ENCODE measurements around the gene GPRIN1.

GPRIN1 gene

DNA sequence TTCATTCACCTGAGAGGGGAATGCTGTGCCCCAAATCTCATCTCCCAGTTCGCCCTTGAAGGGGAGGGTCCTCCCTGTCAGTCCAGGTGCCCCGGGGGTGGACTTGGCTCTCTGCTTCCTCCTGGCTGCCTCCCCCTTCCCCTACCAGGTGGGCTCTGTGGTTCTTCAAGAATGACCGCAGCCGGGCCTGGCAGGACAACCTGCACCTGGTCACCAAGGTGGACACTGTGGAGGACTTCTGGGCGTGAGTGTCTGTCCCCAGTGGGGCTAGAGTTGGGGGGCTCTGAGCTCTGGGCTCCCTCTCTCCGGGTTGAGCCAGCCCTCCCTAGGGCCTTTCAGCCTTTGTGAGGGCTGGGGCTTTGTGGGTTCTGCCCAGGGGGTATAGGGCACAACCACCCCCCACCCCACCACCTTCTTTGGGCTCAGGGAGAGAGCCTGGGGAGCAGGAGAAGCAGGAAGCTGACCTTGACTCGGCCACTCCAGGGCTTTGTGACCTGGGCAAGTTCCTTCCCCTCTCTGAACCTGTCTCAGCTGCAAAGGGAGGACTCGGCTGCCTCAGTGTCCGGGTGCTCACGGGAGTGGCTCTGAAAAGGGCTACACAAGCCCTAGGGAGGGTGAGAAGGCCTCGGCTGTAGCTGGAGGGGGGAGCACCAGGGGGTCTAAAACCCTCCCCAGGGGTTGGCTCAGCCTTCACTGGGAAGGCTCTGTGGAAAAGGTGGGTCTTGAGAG lies 33.7 kb upstream of the GPRIN1 start:
- DNase-seq (ENCODE audit: low read depth, low spot score): no peak

DNA sequence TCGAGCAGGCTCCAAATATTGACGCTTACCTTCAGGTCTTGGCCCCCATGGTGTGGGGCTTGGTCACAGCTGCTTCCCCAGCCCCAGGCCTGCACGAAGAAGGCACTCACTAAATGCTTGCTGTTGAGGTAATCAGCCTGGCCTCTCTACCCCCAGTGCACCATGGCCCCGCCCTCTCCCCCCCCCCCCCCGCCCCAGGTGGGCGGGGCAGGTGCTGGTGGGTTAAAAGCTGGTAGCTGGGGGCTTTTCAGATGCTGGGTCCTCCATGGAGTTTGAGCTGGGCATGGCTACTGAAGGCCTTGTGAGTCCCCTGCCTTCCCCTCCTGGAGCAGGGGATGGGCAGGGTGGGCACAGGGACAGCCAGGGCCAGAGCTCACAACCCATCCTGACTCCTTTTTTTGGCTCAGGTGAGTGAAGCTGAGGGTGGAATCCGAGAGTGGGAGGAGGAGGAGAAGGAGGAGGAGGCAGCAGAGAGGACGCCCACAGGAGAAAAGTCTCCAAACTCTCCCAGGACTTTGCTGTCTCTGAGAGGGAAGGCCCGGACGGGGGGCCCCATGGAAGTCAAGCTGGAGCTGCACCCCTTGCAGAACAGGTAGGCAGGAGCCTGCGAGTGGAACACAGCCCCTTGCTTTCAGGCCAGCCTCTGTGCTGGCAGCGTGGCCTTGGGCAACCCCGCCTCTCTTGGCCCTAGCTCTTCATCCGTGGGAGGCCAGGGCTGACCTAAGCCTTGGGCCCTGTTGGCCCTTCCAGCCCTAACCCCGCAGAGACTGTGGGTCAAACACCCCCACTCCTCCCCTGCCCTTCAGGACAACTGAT lies 32.9 kb upstream of the GPRIN1 start:
- DNase-seq (ENCODE audit: low read depth, low spot score): no peak

DNA sequence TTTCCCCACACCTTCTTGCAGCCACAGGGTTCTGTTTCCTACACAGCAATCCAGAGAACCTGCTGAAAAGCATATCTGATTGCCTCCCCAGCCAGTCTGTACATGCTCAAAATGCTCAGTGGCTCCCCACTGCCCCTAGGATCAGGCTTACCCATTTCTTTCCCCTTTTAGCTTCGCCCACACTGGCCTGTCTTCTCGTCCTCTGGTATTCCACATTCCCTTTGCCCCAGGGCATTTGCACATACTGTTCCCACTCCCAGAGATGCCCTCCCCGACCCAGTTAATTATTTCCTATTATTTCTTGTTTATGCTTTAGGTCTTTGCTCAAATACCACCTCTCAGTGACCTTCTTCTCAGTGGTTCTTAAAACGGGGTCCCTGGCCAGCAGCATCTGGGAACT lies 30.7 kb upstream of the GPRIN1 start:
- DNase-seq (ENCODE audit: low read depth, low spot score): no peak

DNA sequence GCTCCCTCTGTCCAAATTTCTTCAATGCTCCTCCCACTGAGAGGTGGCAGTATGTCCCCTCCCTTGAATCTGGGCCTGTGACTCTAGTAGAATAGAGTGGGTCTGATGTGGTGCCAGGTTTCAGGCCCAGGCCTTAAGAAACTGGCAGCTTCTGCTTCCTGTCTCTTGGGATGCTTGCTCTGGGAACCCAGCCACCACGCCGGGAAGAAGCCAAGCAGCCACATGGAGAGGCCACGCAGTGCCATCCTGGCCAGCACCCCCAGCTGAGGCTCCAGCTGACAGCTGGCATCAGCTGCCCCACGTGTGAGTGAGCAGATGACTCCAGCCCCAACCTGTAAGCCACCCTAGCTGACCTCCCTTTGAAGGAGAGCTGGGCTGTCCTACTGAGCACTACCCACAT lies 30.0 kb upstream of the GPRIN1 start:
- no peak for DNase-seq (ENCODE audit: low read depth, low spot score)

DNA sequence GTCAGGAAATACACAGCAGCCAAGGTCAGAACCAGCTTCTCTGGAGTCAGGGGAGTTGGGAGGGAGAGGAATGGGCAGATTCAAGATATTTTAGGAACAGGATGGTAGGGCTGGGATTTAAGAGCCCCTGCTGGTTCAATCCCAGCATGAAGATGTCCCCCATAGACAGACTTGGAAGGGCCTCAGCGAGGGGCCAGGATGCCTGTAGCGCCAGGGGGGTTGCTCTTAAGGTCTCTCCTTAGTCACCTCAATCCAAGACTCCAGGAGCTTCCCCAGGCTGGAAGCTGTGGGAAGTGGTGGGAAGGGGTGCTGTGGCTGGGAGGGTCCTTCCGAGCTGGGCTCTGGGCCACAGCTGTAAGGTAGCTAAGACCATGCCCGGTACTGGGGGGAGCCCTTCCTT lies 29.3 kb upstream of the GPRIN1 start:
- no peak for DNase-seq (ENCODE audit: low read depth, low spot score)

DNA sequence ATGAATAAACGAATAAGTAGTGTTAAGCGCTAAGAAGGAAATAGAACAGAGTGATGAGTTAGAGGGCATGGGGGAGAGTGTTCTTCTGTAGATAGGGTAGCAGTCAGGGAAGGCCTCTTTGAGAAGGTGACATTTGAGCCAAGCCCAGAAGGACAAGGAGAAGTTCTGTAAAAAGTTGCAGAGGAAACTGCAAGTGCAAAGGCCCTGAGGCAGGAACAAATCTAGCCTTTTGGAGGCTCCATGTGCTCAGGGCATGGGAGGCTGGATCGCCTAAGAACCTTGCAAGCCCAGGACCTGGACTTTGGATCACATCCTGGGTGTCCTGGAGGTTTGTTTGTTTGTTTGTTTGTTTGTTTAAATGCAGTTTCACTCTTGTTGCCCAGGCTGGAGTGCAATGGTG lies 28.5 kb upstream of the GPRIN1 start:
- no peak for DNase-seq (ENCODE audit: low read depth, low spot score)

DNA sequence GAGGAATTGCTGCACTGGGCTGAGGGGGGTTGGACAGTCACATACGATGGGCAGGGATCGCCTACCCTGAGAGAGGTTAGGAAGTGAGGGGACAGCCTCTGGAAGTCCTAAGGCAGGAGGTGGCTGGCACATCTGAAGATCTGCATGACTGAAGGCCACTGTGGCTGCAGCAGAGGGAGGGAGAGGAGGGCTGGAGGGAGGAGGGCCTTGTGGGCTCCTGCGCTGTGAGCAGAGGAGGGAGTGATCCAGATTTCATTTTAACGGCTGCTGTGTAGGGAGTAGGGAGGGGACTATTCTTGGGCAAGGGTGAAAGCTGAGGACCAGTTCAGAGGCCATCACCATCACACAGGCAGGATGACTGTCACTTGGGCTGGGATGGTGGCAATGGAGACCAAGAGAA lies 27.6 kb upstream of the GPRIN1 start:
- DNase-seq (ENCODE audit: low read depth, low spot score): no peak

DNA sequence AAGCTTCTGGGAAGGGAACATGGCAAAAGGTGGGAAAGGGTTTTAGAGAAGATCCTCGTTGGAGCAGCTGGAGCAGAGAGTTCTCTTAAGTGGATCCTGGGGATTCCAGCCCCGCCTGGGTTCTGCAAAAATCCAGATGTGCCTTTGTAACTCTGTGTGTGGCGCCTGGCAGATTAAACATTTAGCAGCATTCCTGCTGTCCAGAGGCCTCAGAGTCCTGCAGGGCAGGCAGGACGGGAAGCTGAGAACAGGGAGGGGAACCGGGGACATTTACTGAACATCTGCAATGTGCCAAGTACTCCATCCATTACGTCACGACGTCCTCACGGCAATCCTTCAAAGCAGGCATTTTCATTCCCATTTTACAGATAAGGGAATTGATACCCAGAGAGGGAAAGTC lies 26.5 kb upstream of the GPRIN1 start:
- DNase-seq (ENCODE audit: low read depth, low spot score): no peak

DNA sequence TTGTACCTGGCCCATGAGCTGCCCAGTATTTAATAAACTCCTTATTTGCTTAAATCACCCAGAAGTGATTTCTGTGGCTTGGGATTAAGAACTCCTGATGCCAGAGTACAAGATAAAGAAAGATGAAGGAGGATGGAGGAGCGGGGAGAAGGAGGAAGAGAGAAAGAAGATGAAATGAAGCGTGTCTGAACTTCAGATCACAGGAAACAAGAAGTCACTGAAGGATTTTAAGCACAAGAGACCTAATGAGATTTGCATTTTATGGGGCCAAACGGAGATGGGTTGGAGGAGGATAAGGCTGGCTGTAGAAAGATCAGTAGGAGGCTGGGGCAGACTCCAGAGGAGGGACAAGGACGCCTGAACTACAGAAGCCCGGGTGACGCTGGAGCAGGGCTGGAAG lies 23.6 kb upstream of the GPRIN1 start:
- no peak for DNase-seq (ENCODE audit: low read depth, low spot score)

DNA sequence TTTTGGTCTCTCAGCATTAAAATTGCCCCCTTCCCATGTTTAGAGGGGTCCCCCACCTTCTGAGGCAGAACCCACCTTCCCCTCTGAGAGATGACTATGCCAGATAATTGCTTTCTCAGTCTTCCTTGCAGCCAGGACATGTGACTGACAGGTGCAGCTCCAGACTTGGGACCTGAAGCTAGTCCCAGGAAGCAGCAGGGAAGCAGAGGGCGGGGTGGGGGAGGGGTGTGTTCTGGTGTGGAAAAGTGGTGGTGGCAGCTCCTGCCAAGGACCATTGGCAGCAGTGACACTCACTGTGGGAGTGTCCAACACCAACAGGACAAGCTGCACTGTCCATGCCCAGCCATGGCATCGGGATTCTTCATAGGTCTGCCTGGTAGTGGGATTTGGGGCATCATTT lies 22.8 kb upstream of the GPRIN1 start:
- DNase-seq (ENCODE audit: low read depth, low spot score): no peak

DNA sequence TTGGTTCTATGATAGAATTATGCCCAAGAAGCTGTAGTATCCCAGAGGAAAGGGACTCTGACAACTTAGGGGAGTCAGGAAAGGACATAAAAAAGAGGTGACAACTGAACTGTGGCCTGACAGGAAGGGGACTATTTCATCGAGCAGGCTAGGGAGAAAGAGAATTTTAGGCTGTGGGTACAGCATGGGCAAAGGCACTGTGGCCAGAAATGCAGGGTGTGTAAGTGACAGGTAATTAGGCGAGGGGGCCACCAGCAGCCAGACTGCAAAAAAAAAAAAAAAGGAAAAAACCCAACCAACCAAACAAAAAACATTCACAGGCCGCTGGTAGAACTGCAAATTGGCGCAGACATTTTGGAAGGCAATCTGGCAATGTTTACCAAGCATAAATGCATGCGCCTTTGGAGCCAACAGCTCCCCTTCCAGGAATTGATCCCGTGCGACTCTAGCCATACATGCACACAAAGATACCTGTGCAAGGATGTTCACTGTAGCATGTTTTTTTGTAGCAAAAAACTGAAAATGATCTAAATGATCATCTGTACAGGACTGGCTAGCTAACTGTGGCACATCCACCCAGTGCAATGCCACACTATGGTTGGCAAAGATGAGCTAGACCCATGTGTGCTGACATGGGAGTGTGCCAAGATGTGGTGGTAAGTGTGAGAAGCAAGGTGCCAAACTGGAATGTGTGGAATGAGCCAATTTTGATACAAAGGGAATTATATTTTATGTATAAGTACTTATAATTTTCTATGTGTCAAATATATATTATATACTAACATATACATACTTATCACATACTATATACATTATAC lies 21.6 kb upstream of the GPRIN1 start:
- no peak for DNase-seq (ENCODE audit: low read depth, low spot score)

DNA sequence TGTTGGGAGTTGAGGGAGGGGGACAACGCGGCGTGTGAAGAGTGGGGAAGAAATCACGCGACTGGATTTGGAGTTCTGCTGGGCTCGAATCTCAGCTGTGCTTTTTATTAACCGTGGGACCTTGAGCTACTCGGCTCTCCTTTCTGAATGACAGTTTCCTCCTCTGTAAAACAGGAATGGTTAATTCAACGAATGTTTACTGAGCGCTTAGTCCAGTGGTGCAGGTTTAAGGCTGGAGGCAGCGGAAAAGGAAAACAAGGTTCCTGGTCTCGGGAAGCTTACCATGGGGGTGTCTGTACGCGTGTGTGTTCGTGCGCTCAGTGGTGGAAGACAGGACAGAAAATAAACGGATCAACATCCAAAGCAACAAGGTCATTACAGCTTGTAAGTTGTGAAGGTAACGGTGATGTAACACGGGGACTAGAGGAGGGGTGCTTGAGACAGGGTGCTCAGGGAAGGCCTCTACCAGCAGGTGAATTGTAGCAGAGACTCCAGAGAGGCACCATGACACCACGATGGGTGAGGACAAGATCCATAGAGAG lies 20.8 kb upstream of the GPRIN1 start:
- DNase-seq (ENCODE audit: low read depth, low spot score): no peak

DNA sequence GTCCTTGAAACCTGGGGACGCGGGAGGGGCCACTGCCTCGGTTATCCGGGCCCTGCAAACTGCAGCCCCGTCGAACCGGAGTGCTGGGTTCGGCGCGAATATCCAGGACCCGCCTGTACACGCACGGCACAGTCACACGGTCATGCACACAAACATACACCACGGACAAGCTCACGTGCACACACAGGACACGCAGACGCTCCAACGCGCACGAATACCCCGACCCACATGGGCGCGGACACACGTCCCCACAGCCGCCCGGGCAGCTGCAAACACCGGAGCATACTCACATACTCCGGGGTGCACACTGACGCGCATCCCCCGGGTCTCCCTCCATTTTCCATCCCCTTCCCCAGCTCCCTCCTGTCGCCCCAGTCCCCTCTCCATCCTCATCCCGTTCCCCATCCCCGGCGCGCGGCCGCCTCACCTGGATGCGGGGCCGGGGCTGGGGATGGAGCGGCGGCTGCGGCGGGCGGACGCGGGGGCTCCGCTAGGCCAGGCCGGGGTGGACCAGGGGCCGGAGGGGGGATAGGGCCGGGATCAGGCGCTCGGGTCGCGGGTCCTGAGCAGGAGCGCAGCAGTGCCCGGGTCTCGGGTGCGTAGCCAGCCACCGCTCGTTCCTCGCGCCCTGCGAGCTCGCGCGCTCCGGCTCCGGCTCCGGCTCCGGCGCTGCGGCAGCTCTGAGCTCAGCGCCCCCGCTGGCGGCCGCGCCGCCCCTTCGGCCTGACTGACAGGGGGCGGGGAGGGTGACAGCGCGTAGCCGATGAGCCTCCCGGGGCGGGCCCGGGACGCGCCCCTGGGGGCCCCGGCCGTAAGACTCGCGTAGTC lies 20.1 kb upstream of the GPRIN1 start, which contains the start of the genes EIF4E1B and SNCB:
EIF4E1B (plus strand) TSS at position 823 of the 828 bp plus-strand sequence. CDS start 12,113 bp downstream, outside the sequence.
SNCB (minus strand) TSS at position 682 of the 828 bp plus-strand sequence. CDS start 880 bp downstream, outside the sequence.
- no peak for DNase-seq (ENCODE audit: low read depth, low spot score)

DNA sequence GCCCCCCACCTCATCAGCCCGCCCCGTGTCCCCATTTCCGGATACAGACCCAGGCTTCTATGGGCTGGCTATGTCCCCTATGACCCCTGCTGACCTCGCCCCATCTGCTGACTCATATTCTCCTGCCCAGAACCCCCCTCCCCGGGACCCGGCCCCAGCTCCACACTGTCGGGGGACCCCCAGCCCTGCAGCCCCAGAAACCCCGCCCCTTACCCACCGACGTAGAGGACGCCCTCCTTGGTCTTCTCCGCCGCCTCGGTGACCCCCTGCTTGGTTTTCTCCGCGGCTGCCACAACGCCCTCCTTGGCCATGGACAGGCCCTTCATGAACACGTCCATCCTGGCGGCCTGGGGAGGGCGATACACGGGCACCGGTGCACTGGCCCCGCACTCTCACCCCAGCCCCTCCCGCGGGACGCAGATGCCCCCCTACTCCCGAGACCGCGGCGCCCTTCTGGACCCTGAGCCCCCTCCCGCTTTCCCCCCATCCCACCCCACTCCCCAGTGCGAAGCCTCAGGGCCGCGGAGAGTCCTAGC lies 19.4 kb upstream of the GPRIN1 start:
- DNase-seq (ENCODE audit: low read depth, low spot score): no peak

DNA sequence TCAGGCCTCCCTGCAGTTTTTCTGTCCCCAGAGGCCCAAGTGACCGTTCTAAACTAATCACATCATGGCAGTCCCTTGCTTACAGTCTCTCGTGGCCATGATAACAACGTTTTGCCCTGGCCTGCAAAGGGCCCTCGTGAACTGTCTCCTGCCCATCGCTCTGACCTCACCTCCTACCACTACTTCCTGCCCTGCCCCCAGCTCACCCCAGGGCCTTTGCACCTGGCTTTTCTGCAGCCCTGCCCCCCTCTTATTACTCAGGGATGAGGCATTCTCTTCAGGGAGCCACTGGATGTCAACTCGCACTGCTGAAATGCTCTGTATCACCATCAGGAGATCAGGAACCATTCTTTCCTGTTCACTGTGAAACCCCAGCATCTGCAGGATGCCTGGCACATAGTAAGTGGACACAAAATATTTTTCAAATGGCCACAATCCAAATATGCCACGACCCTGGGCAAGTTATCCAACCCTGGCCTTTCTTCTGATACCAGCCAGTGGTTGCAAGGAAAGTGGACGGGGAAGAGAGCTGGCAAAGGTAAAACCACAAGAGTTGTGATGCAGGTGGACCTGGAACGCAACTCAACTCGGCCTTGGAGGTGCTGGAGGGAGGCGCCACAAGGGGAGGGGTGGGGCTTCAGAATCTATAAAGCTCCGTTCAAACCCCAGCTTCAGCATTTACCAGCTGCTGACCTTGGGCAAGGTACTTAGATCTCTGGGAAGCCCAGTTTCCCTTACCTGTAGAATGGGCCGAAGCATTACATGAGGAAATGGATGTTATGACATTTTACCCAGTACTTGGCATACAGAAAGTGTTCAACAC lies 18.7 kb upstream of the GPRIN1 start:
- no peak for DNase-seq (ENCODE audit: low read depth, low spot score)

DNA sequence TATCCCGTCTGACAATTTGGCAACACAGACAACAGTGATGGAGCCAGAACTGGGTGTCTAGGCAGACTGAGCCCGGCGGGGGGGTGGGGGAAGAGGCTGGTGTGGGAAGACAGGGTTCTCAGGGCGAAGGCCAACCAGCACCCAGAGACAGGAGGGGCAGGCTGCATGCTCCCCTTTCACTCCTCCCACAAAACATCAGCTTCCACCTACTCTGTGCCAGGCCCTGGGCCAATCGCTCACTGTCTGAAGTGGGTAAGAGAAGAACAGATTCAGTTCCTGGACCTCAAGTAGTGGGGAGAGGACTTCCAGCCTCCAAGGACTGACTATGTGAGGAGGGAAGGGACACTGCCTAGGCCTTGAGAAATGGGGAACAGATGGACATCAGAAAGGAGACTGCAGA lies 17.6 kb upstream of the GPRIN1 start:
- DNase-seq (ENCODE audit: low read depth, low spot score): no peak

DNA sequence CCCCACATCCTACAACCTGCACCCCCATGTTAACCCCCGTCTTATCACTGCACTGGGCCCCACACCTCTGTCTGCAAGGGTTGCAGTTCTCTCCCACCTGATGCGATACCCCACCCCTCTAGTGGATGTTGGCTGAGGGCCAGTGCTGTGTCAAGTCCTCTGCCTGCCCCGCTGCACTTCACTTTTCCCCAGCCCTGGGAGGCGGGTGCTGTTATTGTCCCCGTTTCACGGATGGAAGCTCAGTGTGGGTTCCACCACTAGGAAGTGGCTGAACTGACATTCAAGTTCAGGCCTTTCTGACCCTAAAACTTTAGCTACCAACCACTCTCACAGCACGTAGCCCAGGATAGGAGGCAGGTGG lies 16.9 kb upstream of the GPRIN1 start:
- no peak for DNase-seq (ENCODE audit: low read depth, low spot score)

DNA sequence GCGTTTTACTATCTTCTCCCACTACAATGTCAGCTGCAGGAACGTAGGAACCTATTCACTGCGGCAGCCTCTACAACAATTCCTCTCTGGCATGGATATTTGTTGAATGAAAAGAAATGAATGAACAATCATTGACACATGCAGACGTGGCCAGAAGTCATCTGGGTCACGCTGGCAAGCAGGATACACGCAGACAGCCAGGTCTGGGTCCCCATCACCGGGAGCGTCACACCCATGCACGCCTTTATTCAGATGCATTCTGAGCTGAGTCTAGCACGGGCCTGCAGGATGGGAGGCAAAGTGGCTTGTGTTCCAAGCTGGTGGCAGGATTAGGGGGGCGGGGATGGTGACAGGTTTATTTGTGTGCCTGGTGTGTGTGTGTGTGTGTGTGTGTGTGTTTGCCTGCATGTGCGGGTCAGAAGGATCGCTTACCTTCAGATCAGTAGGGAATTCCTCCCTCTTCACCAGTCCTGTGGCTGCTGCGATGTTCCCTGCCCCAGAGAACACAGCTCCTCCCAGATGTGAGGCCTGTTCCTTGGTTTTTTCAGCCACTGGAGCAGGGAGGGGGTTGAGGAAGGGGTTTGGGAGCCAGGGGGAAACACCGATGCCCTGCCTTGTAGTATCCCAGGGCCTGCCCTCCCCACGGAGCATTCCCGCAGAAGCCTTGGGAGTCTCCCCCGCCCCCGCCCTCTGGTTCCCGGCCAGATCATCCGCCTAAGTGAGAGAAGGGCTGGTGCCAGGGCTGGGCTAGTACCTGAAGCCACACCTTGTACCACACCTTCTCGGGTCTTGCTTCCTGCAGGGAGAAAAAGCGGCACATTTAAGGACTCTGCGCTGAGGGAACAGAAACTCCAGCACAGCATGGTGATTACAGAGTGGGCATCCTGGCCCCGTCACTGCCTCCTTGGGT lies 16.3 kb upstream of the GPRIN1 start:
- no peak for DNase-seq (ENCODE audit: low read depth, low spot score)

DNA sequence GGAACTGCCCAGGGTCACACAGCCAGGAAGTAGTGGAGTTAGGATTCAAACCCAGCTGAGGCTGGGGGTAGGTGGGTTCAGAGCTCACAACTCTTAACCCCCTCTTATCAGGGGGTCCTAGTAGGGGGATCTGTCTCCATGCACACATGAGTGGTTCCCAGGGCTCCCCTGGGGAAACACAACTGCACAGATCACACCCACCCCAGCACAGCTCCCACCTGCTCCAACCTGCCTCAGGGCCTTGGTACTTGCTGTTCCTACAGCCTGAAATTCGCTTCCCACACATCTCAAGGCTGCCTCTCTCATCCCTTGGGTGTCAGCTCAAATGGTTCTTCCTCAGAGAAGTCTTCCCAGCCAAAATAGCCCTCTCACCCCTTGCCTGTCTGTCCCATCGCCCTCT lies 15.6 kb upstream of the GPRIN1 start:
- no peak for DNase-seq (ENCODE audit: low read depth, low spot score)
